ENCODE measurements around the gene ANOS1. TPM values are rescaled to one million over a fixed set of nuclear protein-coding genes. Genes with fewer than 3 reads are reported as not detected.
A peak's percentile ranks its signal among the peaks of the same experiment; 100 is the strongest.
"Not testable (repeated sequence)": the region's sequence is repeated elsewhere in the genome, so short reads cannot be mapped to it uniquely, and the experiment has no call there.

The ANOS1 gene, protein sequence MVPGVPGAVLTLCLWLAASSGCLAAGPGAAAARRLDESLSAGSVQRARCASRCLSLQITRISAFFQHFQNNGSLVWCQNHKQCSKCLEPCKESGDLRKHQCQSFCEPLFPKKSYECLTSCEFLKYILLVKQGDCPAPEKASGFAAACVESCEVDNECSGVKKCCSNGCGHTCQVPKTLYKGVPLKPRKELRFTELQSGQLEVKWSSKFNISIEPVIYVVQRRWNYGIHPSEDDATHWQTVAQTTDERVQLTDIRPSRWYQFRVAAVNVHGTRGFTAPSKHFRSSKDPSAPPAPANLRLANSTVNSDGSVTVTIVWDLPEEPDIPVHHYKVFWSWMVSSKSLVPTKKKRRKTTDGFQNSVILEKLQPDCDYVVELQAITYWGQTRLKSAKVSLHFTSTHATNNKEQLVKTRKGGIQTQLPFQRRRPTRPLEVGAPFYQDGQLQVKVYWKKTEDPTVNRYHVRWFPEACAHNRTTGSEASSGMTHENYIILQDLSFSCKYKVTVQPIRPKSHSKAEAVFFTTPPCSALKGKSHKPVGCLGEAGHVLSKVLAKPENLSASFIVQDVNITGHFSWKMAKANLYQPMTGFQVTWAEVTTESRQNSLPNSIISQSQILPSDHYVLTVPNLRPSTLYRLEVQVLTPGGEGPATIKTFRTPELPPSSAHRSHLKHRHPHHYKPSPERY
- 0.24 and 1.2 TPM in 2 replicates for total RNA-seq (2014; rRNA removed; shearing (Covaris generic))

DNA sequence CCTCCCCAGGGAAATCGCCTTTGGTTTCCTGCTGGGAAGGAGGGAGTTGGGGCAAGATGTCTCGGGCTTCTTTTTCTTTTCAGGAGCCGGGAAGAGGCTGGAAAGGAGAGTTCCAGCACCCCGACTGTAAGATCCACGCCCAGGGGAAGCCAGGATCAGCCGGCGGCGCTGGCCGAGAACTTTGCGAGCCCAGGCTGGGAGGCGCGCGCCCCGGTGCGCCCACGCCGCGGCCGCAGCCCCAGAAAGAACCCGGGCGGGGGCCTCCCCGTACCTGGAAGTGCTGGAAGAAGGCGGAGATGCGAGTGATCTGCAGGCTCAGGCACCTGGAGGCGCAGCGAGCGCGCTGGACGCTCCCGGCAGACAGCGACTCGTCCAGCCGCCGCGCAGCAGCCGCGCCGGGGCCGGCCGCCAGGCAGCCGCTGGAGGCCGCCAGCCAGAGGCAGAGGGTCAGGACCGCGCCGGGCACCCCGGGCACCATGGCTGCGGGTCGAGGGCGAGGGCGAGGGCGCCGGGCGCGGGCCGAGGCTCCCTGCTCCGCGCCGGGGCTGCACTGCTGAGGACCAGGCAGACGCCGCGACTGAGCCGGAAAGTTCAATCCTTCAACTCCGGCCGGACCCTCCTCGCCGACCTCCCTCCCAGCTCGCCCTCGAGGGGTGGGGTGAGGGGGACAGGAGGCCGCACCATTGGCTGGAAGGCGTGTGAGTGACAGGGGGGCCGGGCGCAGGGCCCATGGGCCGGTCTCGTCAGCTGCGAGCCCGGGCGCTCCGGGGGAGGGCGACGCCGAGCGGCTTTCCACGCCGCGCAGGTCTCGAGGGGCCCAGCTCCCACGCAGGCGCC is at the start of gene ANOS1:
Gene ANOS1, minus strand, starts transcription at position 579 of the 837 bp plus-strand sequence. Its CDS starts 101 bp downstream, at position 478.
- peak; percentile 10 for DNase-seq (ENCODE audit: low spot score)

DNA sequence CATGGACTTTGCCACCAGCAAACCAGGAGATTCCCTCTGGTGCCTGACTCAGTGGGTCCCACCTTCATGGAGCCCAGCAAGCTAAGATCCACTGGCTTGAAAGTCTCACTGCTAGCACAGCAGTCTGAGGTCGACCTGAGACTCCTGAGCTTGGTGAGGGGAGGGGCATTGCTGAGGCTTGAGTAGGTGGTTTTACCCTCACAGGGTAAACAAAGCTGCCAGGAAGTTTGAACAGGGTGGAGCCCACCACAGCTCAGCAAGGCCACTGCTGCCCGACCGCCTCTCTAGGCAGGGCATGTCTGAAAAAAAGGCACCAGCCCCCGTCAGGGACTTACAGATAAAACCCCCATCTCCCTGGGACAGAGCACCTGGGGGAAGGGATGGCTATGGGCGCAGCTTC is 41.2 kb upstream of the ANOS1 start:
- DNase-seq (ENCODE audit: low spot score): no peak

DNA sequence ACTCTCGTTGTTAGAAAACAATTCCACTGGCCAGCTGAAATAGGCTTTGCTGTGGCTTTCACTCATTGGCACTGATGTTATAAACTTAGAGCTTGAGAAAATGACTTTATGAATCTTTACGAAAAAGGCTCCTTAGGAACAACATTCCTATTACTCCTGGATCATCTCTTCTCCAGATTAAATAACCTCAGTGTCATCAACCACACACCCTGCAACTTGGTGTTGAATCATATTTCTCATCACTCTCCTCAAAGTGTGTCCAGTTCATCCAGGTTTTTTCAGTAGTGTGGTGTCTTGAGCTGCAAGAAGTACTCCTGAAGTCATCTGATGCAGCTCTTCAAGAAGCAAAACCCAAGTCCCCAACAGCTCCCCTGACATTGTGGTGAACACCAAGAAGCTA is 28.1 kb upstream of the ANOS1 start:
- DNase-seq (ENCODE audit: low spot score): no peak

DNA sequence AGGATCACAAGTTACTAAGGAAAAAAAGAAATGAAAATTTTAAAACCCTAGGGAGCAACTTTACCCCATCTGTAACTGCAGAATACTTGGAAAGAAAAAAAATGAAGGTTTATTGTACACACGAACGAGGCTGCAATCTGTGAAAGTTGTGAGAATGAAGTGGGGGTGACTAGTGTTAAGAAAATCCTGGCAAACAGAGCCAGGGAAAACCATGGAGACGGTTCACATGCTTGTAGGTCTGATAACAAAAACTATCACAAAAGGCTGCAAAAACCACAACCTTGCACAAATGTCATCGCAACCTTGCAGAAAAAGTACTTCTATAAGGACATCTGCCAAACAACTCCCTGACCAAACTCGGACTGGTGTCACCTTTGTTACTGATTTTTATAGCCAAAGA is 26.8 kb upstream of the ANOS1 start:
- DNase-seq (ENCODE audit: low spot score): not testable (repeated sequence)

DNA sequence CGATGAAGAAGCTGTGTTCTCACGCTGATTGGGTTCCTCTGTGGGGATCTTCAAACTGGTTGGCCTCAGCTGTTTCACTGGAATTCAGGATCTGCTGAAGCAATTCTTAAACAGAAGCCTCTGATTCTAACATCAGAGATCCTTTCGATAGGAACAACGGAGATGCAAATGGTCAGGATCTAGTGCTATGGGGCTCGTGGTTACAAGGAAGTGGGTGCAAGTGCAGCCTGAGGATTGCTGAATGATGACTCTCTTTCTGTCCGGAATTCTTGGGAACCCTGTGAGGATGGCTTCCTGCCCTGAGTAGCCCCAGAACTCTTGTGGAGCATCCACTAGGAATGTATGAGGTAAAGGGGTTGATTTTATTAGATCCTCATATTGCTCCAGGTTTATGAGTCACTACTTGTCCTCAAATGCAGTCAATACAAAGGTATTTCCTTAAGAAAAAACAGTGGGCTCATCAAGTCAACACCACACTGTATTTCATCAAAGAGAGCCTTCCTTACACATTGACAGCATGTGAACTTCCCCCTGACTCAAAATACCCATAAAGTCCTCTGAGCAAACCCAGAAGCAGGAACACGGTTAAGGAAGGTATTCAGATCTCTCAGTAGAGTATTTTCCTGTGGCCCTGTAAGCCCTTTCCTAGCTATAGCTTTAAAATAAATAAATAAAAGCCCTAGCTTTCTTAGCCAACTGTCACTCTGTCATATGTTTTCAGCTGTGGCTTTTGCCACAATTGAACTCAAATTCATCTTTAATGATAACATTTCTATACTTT is 25.9 kb upstream of the ANOS1 start:
- DNase-seq (ENCODE audit: low spot score): peak; percentile 72

DNA sequence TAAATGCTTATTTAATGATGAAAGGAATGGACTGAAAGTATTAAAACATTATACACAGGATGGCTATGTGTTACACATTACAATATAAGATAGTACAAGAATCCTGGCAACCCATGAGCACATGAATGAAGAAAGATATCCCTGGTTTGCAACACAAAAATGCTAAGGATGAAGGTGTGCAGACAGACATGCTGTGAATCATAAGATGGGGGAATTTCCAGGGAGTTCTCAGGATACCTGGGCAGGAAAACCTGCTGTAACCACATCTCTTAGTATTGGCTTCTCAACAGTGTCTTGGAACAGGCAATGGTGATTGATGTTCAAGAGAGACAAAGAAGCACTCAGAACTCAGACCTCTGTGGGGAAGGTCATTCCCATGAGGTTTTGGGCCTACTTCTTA is 23.9 kb upstream of the ANOS1 start:
- DNase-seq (ENCODE audit: low spot score): no peak

DNA sequence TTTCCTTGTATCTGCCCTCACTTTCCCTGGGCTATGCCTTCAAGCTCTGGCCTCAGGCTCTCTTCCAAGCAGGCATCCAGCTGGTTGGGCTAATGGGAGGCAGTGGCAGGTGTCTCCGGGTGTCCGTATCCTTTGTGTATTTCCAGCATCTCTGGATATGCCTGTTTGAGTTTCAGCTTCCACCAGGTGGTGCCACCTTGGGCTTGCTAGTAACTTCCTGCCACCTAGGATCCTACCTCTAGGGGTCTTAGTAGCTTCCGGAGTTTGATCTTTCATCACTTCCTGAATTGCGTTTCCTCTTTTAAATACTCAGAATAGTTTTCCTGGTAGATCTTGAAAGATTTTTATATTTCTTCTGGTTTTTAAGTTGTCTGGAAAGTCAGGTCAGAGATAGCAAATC is 23.2 kb upstream of the ANOS1 start:
- DNase-seq (ENCODE audit: low spot score): peak; percentile 32

DNA sequence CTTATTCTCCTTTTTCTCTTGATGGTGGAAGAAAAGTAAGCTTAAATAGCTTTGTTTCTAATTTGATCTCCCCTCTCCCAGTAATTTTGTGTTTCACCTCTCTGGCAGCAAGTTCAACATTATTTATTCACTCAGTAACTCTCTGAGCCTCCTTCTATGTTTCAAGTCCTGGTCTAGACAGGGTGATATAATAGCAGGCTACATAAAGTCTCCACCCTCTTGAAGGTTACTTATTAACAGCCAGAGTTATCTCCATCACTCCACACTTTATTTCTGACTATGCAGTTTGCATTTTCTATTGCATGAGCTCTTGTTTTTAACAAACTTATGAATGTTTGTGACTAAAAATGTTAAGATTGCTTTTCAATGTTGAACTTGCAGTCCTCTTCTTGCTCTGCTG is 17.8 kb upstream of the ANOS1 start:
- DNase-seq (ENCODE audit: low spot score): no peak

DNA sequence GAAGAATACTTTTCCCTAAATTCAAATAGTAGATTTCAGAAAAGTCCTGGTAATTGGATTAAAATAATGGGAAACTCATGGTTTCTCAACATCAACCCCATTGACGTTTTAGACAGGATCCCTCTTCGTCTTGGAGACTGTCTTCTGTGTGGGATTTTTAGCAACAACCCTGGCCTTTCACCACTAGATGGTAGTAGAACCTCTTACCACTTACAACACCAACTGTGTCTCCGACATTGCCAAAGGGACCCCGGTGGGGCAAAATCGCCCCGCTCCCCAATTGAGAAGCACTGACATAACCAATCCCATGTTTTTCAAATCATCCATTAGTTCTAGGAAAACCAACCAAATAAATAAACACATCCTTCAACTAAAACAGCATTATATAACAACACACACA is 16.9 kb upstream of the ANOS1 start:
- peak; percentile 32 for DNase-seq (ENCODE audit: low spot score)

DNA sequence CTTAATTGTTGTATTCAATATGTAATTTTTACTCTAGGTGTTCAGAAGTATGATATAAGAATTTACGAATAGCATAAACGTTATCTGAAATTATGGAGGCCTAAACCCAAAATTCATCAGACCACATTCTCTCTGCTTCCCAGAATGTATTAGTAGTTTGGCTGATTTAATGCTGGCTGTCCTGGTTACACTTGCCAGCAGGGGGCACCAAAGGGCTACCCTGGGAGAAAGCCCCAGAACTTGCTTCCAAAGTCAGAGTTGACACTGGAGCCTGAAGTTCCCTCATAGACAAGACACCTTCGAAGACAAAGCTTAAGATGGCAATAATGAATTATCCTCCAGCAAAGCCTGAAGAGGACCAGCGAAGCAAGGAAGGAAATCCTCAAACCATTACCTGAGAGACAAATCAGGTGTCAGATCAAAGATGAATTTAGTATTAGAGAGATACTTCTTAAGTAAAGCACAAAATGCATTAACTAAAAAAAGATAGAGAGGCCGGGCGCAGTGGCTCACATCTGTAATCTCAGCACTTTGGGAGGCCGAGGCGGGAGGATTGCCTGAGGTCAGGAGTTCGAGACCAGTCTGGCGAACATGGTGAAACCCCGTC is 11.3 kb upstream of the ANOS1 start:
- peak; percentile 43 for DNase-seq (ENCODE audit: low spot score)

DNA sequence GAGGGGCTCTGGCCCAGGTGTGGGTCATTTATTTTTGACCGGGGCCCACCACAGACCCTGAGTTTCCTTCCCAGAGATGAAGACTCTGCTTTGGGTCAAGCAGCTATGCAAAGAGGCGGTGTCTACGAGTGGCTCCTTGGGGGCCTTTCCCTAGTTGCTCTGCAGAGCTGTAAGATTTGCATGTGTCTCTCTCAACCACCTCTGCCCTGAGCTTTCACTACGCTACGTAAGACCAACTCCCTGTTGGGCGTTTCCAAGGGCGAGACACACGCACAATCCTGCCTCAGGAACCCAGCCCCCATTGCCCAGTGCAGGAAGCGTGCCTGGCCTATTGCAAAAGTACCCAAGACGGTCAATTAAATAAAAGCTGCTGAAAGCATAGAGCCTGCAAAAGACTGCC is 10.0 kb upstream of the ANOS1 start:
- DNase-seq (ENCODE audit: low spot score): no peak

DNA sequence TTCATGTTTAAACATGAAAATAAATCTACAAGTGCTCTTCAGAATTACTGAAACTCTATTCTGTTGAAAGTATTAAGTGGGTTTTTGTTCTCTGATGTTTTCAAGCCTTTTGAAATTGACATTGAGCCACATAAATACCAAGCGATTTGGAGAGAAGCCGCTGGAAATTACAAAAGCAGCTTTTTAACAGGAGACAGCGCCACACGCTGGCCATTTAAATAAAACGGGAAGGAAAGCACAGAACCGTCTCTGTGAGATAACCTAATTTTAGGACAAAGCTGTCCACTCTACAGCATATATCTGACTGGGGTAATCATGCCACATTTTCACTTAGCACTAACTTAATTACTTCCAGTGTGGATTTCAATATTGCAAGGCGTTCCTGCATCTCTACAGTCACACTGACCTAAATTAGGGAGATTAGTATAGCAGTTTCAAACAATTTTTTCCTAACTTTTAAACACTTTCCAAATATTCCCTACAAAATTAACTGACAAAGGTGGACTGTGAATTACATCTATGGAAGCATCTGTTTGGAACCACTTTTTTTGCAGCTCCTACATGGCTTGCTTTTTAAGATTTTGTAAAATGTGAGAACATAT is 6.8 kb upstream of the ANOS1 start:
- peak; percentile 23 for DNase-seq (ENCODE audit: low spot score)

DNA sequence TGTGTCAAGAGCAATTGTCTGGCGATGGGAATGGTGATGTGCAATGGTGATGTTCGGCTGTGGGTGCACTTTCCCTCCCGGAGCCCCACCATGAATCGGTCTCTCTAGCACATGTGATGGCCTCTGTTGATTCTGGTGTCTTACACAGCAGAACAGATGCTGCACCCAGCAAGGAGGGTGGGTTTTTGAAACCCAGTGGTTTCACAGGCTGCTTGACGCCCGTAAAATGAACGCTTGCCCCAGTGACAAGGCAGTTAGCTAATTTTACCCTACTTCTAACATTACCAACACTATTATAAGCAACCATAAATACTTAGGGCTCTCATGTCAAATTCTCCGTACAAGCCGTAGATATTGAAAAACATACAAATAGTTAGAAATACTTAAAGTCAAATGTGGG is 5.9 kb upstream of the ANOS1 start:
- no peak for DNase-seq (ENCODE audit: low spot score)

DNA sequence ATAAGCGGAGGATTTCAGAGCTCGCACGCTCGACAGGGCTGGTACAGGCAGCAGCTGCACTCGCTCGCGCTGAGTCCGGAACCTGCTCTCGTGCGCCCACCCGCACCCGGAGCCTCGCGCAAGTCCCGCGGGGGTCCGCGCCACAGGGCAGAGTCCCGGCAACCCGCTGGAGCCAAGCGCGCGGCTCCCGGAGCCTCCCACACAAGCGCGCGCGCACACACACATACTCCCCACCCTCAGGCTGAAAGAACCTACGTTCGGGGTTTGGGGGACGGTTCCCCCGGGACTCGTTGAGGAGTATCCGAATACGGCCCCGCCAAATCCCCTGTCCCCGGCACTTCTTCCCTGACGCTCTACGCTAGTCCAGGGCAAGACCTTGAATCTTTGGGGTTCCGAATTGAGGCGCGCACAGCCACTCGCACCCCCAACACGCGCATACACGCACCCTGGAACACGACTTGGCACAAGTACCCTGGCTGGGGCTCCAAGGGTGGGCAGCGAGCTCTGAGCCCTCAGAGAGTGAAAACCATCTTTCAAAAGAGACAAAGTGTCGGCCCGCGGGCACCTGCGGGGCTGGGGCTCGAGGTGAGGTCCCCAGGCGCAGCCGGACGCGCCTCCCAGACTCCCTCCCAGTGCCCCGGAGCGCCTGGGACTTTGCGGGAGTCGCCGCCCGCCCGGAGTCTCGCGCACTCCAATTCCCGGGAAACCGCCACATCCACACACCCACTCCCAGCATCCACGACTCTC is 952 bp downstream of the ANOS1 start:
- DNase-seq (ENCODE audit: low spot score): no peak

DNA sequence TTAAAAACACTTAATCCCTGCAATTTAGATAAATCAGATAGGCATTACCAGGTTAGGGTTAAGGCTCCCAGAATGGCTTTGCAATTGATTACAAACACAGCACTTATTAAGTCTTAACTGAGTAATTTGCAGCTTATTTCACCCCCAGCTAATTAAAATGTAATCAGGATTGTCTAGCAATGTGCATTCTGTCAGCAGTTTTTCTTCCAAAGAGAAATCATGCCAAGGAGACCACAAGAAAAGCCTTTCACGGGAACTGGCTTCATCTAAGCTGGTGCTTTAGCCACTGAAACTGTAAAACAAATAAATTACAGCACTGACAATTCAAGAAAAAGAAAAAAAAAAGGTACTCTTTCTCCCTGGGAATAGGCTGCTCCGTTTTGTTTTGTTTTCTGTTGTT is 2.1 kb downstream of the ANOS1 start:
- DNase-seq (ENCODE audit: low spot score): no peak

DNA sequence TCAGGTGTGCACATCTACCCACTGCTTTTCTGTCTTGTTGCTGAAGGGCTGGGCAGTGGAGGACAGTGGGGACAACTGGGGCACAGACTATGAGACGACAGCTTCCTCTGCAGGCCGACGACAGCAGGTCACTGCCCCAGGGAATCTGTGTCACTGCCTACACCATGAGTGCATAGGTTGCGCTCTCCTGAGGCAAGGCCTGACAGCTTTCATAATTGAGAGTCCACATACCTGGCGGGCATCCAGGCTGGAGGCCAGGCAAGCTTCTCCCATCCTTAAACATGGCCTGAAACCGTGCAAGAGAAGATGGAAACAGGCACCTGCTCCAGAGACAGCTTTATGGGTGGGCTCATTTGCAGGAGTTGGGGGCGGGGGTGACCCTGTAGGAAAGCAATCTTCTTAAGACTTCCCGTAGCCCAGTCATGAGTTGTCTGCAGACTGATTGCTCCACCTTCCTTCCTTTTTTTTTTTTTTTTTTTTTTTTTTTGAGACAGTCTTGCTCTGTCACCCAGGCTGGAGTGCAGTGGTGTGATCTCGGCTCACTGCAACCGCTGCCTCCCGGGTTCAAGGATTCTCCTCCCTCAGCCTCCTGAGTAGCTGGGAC is 2.9 kb downstream of the ANOS1 start:
- DNase-seq (ENCODE audit: low spot score): no peak

DNA sequence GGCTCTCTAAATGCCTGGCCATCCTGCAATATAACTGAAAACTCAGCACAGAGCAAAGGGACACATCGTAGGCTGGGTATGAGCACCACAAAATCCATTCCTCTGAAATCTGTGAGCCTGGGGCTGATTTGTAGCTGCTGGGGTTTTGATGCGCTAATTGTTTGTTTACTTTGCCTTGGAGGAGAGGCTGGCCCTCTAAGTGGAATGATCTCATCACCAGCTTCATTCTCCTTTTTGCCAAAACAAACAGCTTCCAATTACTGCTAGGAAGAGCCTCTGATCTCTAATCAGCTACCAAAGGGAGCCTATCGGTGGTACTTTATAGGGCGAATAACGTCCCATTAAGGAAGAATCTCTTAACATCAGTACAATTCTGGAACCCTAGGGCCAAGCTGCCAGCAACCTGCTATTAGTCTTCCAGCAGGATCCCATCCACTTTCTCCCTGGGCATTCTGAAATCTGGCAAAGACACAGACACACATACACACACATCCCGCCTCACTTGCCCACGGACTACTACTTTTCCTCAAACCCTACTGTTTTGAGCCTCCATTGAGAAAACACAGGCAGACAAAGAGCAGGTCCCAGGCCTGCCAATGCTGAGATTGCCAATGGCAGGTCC is 5.8 kb downstream of the ANOS1 start:
- DNase-seq (ENCODE audit: low spot score): peak; percentile 37

DNA sequence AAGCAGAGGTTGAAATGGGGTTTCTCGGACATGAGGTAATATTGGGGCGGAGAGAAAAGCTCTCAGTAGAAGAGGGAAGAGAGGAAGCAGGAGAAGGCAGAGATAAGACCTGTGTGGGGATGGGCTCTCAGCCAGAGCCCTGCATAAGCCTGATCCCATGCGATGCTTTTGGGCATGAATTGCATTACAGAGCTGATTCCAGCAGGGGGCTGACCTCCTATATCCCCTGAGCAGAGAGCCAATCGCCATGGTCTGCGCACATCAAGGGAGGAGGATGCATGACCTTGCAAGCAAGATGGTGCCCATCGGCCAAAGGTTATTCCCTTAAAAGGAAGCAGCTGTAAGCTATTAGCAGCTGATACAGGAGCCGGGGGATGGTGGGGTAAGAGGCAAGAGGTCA is 7.6 kb downstream of the ANOS1 start:
- no peak for DNase-seq (ENCODE audit: low spot score)

DNA sequence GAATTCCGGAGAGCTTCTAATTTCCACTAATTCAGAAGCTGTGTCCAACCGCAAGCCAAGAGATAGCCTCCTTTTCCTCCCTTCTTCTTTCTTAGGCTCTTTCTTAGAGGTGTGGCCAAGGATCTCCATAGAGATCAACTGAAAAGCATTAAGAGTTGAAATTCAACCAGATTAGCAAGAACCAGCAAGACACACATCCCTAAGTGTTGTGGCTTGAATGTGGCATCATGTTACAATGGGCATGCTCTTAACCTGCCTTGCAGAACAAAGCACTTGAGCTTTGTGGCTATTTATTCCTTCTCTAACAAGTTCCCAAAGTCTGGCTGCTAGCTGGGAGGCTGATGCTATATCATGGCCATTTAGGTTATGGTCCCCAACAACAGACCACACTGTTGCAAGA is 10.4 kb downstream of the ANOS1 start:
- DNase-seq (ENCODE audit: low spot score): no peak
